Measurements from ENCODE around the gene MX1. TPM values are rescaled to one million over a fixed set of nuclear protein-coding genes. Genes with fewer than 3 reads are reported as not detected.

MX1 gene
- total RNA-seq, 1 experiment from 2014 or later: 2.0 TPM

DNA sequence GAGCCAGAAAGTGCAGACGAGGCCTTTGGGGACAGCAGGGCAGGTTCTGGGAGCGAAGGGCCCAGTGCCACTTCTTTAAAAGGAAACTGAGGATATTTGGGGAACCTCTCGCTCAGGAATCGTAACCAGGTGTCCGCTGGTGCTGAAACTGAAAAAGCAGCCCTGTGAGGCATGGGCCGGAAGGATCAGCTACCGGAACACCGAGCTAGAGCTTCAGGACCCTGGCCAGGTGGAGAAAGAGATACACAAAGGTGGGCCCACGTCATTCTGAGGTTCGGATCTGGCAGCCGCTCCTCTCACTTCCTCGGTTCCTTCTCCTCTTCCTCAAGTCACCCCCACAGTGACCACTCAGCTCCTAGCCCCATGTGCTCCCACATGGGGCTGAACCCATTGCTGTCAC lies 46.1 kb upstream of the MX1 start (continued):
- TF ChIP-seq YY1 (IDR thresholded peaks at IDR 0.05; ENCODE audit: extremely low read depth, insufficient replicate concordance, low read depth, low read length): no peak
- no peak for TF ChIP-seq POLR2A (IDR thresholded peaks at IDR 0.05; ENCODE audit: borderline replicate concordance, extremely low read depth, insufficient read depth, insufficient read length)
- TF ChIP-seq, protein P1, sequence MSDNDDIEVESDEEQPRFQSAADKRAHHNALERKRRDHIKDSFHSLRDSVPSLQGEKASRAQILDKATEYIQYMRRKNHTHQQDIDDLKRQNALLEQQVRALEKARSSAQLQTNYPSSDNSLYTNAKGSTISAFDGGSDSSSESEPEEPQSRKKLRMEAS (IDR thresholded peaks at IDR 0.05): no peak
- no peak for TF ChIP-seq ELF1 (IDR thresholded peaks at IDR 0.05; ENCODE audit: borderline replicate concordance, low read depth)

DNA sequence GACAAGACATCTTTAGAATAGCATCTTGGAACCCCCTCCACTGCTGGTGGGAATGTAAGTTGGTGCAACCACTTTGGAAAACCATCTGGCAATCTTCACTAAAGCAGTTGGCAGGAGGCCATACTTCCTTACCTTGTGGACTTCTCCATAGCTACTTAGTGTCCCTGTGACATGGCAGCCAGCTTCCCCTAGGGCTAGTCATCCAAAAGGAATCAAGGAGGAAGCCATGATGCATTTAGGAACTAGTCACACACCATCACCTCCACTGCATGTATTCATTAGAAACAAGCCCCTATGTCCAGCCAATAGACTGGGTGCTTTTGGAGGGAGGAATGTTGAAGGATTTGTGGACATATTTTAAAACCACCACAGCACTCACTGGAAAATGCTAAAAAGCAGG lies 44.3 kb upstream of the MX1 start:
- no peaks in the 10 kb centered on the region for H3K9me2 ChIP-seq (ENCODE audit: insufficient read depth)
- no peak overlapping the region for H3K27ac ChIP-seq (ENCODE audit: low read depth, low read length)
- H3K79me2 ChIP-seq (ENCODE audit: insufficient read depth, low read length): no peaks in the 10 kb centered on the region
- ChIA-PET CTCF (no interaction called here), POLR2A (no interaction called here), RAD21 (ENCODE audit: low non-redundant PET in 1 of 2, low total read pairs in 2 of 2, uncharacterized antibody in 2 of 2, unreplicated experiment in 2 of 2) (no interaction called here)
- H4K20me1 ChIP-seq (ENCODE audit: insufficient read depth): no peaks in the 10 kb centered on the region
- intact Hi-C loops (cut with micrococcal nuclease): no loop called here
- no peak overlapping the region for H2AFZ ChIP-seq (ENCODE audit: low read depth, low read length, poor library complexity, severe bottlenecking)
- no peak overlapping the region for H3K4me2 ChIP-seq (ENCODE audit: low read length)
- H3K4me3 ChIP-seq (replicated peaks in 1 of 2; ENCODE audit: low read depth in 1 of 2, low read length in 2 of 2): no peak overlapping the region
- ATAC-seq: no peak
- no peaks in the 10 kb centered on the region for H3K4me1 ChIP-seq (ENCODE audit: control insufficient read depth in 1 of 2, insufficient read depth in 2 of 2, low read length in 2 of 2)
- H3K9me3 ChIP-seq (ENCODE audit: control insufficient read depth in 1 of 2, insufficient read depth in 1 of 2, low read depth in 1 of 2, low read length in 2 of 2): no peaks in the 10 kb centered on the region
- no peaks in the 10 kb centered on the region for H3K27me3 ChIP-seq (ENCODE audit: insufficient read depth, low read length)
- H3K9ac ChIP-seq (ENCODE audit: low read length): no peak overlapping the region
- BruUV-seq (replicated peaks): no TSS peak
- H3K36me3 ChIP-seq (ENCODE audit: control insufficient read depth in 1 of 2, insufficient read depth in 2 of 2, low read length in 2 of 2): no peaks in the 10 kb centered on the region
- DNase-seq (ENCODE audit: low read depth, low spot score): no peak
- TF ChIP-seq EGR1 (IDR thresholded peaks at IDR 0.05; ENCODE audit: low read depth) (no peak), ZFX (IDR thresholded peaks at IDR 0.05) (no peak), JUND (IDR thresholded peaks at IDR 0.05) (no peak), ELF1 (IDR thresholded peaks at IDR 0.05; ENCODE audit: borderline replicate concordance, low read depth) (no peak), SRF (IDR thresholded peaks at IDR 0.05; ENCODE audit: low read depth) (no peak), ZNF274 (IDR thresholded peaks at IDR 0.05; ENCODE audit: low read depth, low read length) (no peak), RAD21 (IDR thresholded peaks at IDR 0.05; ENCODE audit: low read depth) (no peak), POLR2AphosphoS5 (IDR thresholded peaks at IDR 0.05; ENCODE audit: low read depth, low read length) (no peak), CBX3 (IDR thresholded peaks at IDR 0.05; ENCODE audit: low read depth) (no peak), EZH2 (IDR thresholded peaks at IDR 0.05) (no peak), POLR2A (IDR thresholded peaks at IDR 0.05; ENCODE audit: borderline replicate concordance, extremely low read depth, insufficient read depth, insufficient read length) (no peak), SIN3A (IDR thresholded peaks at IDR 0.05; ENCODE audit: low read depth) (no peak), YY1 (IDR thresholded peaks at IDR 0.05; ENCODE audit: extremely low read depth, insufficient replicate concordance, low read depth, low read length) (no peak), FOSL1 (IDR thresholded peaks at IDR 0.05; ENCODE audit: low read depth) (no peak)
- TF ChIP-seq, protein P1 (IDR thresholded peaks at IDR 0.05): no peak
- TF ChIP-seq, protein P2, sequence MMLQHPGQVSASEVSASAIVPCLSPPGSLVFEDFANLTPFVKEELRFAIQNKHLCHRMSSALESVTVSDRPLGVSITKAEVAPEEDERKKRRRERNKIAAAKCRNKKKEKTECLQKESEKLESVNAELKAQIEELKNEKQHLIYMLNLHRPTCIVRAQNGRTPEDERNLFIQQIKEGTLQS (IDR thresholded peaks at IDR 0.05): no peak
- TF ChIP-seq, protein P3, sequence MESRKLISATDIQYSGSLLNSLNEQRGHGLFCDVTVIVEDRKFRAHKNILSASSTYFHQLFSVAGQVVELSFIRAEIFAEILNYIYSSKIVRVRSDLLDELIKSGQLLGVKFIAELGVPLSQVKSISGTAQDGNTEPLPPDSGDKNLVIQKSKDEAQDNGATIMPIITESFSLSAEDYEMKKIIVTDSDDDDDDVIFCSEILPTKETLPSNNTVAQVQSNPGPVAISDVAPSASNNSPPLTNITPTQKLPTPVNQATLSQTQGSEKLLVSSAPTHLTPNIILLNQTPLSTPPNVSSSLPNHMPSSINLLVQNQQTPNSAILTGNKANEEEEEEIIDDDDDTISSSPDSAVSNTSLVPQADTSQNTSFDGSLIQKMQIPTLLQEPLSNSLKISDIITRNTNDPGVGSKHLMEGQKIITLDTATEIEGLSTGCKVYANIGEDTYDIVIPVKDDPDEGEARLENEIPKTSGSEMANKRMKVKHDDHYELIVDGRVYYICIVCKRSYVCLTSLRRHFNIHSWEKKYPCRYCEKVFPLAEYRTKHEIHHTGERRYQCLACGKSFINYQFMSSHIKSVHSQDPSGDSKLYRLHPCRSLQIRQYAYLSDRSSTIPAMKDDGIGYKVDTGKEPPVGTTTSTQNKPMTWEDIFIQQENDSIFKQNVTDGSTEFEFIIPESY (IDR thresholded peaks at IDR 0.05; ENCODE audit: extremely low read depth, insufficient replicate concordance, low read length): no peak
- TF ChIP-seq, protein P4, sequence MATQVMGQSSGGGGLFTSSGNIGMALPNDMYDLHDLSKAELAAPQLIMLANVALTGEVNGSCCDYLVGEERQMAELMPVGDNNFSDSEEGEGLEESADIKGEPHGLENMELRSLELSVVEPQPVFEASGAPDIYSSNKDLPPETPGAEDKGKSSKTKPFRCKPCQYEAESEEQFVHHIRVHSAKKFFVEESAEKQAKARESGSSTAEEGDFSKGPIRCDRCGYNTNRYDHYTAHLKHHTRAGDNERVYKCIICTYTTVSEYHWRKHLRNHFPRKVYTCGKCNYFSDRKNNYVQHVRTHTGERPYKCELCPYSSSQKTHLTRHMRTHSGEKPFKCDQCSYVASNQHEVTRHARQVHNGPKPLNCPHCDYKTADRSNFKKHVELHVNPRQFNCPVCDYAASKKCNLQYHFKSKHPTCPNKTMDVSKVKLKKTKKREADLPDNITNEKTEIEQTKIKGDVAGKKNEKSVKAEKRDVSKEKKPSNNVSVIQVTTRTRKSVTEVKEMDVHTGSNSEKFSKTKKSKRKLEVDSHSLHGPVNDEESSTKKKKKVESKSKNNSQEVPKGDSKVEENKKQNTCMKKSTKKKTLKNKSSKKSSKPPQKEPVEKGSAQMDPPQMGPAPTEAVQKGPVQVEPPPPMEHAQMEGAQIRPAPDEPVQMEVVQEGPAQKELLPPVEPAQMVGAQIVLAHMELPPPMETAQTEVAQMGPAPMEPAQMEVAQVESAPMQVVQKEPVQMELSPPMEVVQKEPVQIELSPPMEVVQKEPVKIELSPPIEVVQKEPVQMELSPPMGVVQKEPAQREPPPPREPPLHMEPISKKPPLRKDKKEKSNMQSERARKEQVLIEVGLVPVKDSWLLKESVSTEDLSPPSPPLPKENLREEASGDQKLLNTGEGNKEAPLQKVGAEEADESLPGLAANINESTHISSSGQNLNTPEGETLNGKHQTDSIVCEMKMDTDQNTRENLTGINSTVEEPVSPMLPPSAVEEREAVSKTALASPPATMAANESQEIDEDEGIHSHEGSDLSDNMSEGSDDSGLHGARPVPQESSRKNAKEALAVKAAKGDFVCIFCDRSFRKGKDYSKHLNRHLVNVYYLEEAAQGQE (IDR thresholded peaks at IDR 0.05; ENCODE audit: low read depth): no peak
